CD4-positive, CD25-positive, alpha-beta regulatory T cell (primary cell): Measurements from ENCODE around the gene PPIL6. TPM values are rescaled to one million over a fixed set of nuclear protein-coding genes. Genes with fewer than 3 reads are reported as not detected.

Experiments
- ATAC-seq, 2 donors: fragments of 150-1000 bp; cut with Tn5 transposase; one replicate each; pipeline ENCODE4 v1.10.0; 2021; ENCODE audit warnings: low read depth in 2 of 2, moderate number of reproducible peaks in 2 of 2, moderate library complexity in 1 of 2
- DNase-seq, 3 donors: peaks; one replicate each; pipeline versions ENCODE4 v3.0.0 to v3.0.0-alpha.2; 2012 to 2022; ENCODE audit warnings: mixed read lengths in 1 of 3
- H3K27ac ChIP-seq: one replicate; pipeline ENCODE4 v1.7.0; 2013; ENCODE audit warnings: mild to moderate bottlenecking, low read length; ENCODE audit not compliant: insufficient read depth, poor library complexity, severe bottlenecking
- H3K27me3 ChIP-seq: one replicate; pipeline ENCODE4 v1.7.0; 2013; ENCODE audit warnings: low read length; ENCODE audit not compliant: control insufficient read depth, insufficient read depth
- H3K36me3 ChIP-seq: one replicate; pipeline ENCODE4 v1.7.0; 2013; ENCODE audit warnings: mild to moderate bottlenecking, low read length, moderate library complexity; ENCODE audit not compliant: control insufficient read depth, insufficient read depth
- H3K4me1 ChIP-seq: 2 replicates; pipeline ENCODE4 v1.7.0; 2013; ENCODE audit warnings: mild to moderate bottlenecking, low read length; ENCODE audit not compliant: insufficient read depth, control insufficient read depth, poor library complexity, severe bottlenecking
- H3K4me3 ChIP-seq: one replicate; pipeline ENCODE4 v1.7.0; 2013; ENCODE audit warnings: low read depth, mild to moderate bottlenecking, low read length, moderate library complexity
- H3K9me3 ChIP-seq, 2 experiments: 1 replicate in 1 of 2; 2 replicates in 1 of 2; pipeline ENCODE4 v1.7.0; 2013; ENCODE audit warnings: low read length in 2 of 2, mild to moderate bottlenecking in 1 of 2, moderate library complexity in 1 of 2; ENCODE audit not compliant: control insufficient read depth in 2 of 2
- H3K27ac Mint-ChIP-seq, 3 donors: one replicate each; pipeline ENCODE4 v1.8.0; 2020 to 2022; ENCODE audit warnings: mild to moderate bottlenecking in 3 of 3, mixed read lengths in 3 of 3, moderate library complexity in 2 of 3
- H3K27me3 Mint-ChIP-seq: one replicate; pipeline ENCODE4 v1.8.0; 2022; ENCODE audit warnings: mild to moderate bottlenecking, mixed read lengths
- H3K36me3 Mint-ChIP-seq: one replicate; pipeline ENCODE4 v1.8.0; 2020; ENCODE audit warnings: mixed read lengths
- H3K4me1 Mint-ChIP-seq, 4 donors: one replicate each; pipeline ENCODE4 v1.8.0; 2020 to 2022; ENCODE audit warnings: mixed read lengths in 4 of 4, mild to moderate bottlenecking in 1 of 4
- H3K4me3 Mint-ChIP-seq, 4 donors: one replicate each; pipeline ENCODE4 v1.8.0; 2020 to 2022; ENCODE audit warnings: mild to moderate bottlenecking in 4 of 4, mixed read lengths in 4 of 4, moderate library complexity in 3 of 4
- H3K9me3 Mint-ChIP-seq, 7 donors: one replicate each; pipeline ENCODE4 v1.8.0; 2020 to 2022; ENCODE audit warnings: mixed read lengths in 7 of 7, mild to moderate bottlenecking in 3 of 7, moderate library complexity in 2 of 7
- polyA plus RNA-seq, 4 donors: library from polyadenylated mRNA; unstranded; fragments of 300-500 nt; fragmentation: Illumina TruSeq; gene quantifications; one replicate each; pipeline ENCODE4 v1.2.3, GENCODE V29; 2021
- total RNA-seq: library from RNA; stranded (reverse); gene quantifications from one replicate; pipeline ENCODE4 v1.2.3, GENCODE V29; 2022

Gene PPIL6
- total and polyA plus RNA-seq, 5 donors from 2014 or later, result 0.24 to 0.91 (median 0.42) TPM

GRCh38 chr6:109356237-109356636, 84.2 kb downstream of the PPIL6 start:
- H3K27ac Mint-ChIP-seq, result no peak overlapping the region
- Histone ChIP-seq H3K9me3 (peaks cover 3 to 15% of the 10 kb centered on the region in 2 experiments), H3K27ac (no peak overlapping the region), H3K4me1 (peaks cover 2% of the 10 kb centered on the region), H3K36me3 (peaks cover 55% of the 10 kb centered on the region), H3K27me3 (no peaks in the 10 kb centered on the region), H3K4me3 (no peak overlapping the region)
- H3K4me3 Mint-ChIP-seq, result peak overlapping the region in 1 of 4 donors; percentile 81
- peaks cover 0 to 9% (median 2%) of the 10 kb centered on the region in 7 donors for H3K9me3 Mint-ChIP-seq
- DNase-seq, result no peak
- no peaks in the 10 kb centered on the region for H3K27me3 Mint-ChIP-seq
- peaks cover 78% of the 10 kb centered on the region for H3K36me3 Mint-ChIP-seq
- ATAC-seq, result no peak
- H3K4me1 Mint-ChIP-seq, result peaks cover 0 to 19% (median 12%) of the 10 kb centered on the region in 4 donors

- no peak overlapping the region for H3K4me3 ChIP-seq
- H3K27me3 Mint-ChIP-seq, result no peaks in the 10 kb centered on the region
- H3K4me1 ChIP-seq, result no peaks in the 10 kb centered on the region
- peaks cover 0 to 14% (median 6%) of the 10 kb centered on the region in 4 donors for H3K4me1 Mint-ChIP-seq
- H3K36me3 ChIP-seq, result peaks cover 23% of the 10 kb centered on the region
- H3K4me3 Mint-ChIP-seq, result no peak overlapping the region
- H3K27ac ChIP-seq, result no peak overlapping the region
- H3K27ac Mint-ChIP-seq, result peak overlapping the region in 2 of 3 donors; percentile 22 to 38
- peaks cover 0 to 3% (median 0%) of the 10 kb centered on the region in 7 donors for H3K9me3 Mint-ChIP-seq
- no peak for DNase-seq
- peaks cover 37% of the 10 kb centered on the region for H3K36me3 Mint-ChIP-seq
- ATAC-seq, result no peak
- peaks cover under 1 to 6% of the 10 kb centered on the region in 2 experiments for H3K9me3 ChIP-seq
- H3K27me3 ChIP-seq, result no peaks in the 10 kb centered on the region
These were observed 88.9 kb downstream of the PPIL6 start for GRCh38 chr6:109351231-109352130.

GRCh38 chr6:109349419-109349987, 90.9 kb downstream of the PPIL6 start:
- Histone ChIP-seq H3K9me3 (no peaks in the 10 kb centered on the region), H3K4me3 (no peak overlapping the region), H3K27ac (no peak overlapping the region), H3K36me3 (peaks cover 7% of the 10 kb centered on the region), H3K27me3 (no peaks in the 10 kb centered on the region), H3K4me1 (no peaks in the 10 kb centered on the region)
- ATAC-seq (no peak), DNase-seq (no peak)
- Mint-ChIP-seq H3K27ac (peak overlapping the region in 2 of 3 donors; percentile 38 to 77), H3K36me3 (peaks cover 21% of the 10 kb centered on the region), H3K9me3 (no peaks in the 10 kb centered on the region), H3K27me3 (no peaks in the 10 kb centered on the region), H3K4me1 (peaks cover 0 to 11% (median 3%) of the 10 kb centered on the region in 4 donors), H3K4me3 (no peak overlapping the region)

DNA sequence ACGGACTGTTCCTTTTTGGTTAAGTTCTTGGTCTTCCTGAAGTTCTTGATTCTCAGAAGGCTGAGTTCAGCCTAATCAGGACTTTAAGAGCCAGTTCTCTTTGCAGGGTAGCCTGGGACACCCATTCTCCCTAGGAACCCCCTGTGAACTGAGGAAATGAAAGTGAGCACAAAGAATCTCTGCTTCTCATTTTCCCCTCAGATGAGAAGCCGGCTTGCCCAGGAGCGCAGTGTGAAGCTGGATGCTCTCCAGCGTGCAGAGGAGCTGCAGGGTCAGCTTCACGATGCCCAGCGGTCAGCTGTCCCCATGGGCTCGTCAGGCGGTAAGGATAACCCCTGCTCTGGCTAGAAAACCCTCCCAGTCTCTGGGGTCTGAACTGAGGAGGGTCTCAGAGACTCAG, 92.2 kb downstream of the PPIL6 start:
- peaks cover 0 to 14% (median 3%) of the 10 kb centered on the region in 4 donors for H3K4me1 Mint-ChIP-seq
- H3K4me1 ChIP-seq, result no peaks in the 10 kb centered on the region
- ATAC-seq (no peak), DNase-seq (no peak)
- H3K4me3 ChIP-seq, result no peak overlapping the region
- H3K36me3 Mint-ChIP-seq, result peaks cover 18% of the 10 kb centered on the region
- H3K27ac Mint-ChIP-seq, result no peak overlapping the region
- no peaks in the 10 kb centered on the region for H3K27me3 ChIP-seq
- peaks cover 3% of the 10 kb centered on the region for H3K36me3 ChIP-seq
- no peaks in the 10 kb centered on the region for H3K27me3 Mint-ChIP-seq
- H3K4me3 Mint-ChIP-seq, result no peak overlapping the region
- no peaks in the 10 kb centered on the region for H3K9me3 ChIP-seq
- H3K9me3 Mint-ChIP-seq, result no peaks in the 10 kb centered on the region
- no peak overlapping the region for H3K27ac ChIP-seq

- no peak for ATAC-seq
- no peak overlapping the region for H3K4me3 ChIP-seq
- Mint-ChIP-seq H3K4me1 (peaks cover 0 to 14% (median 2%) of the 10 kb centered on the region in 4 donors), H3K27me3 (no peaks in the 10 kb centered on the region), H3K4me3 (no peak overlapping the region), H3K9me3 (no peaks in the 10 kb centered on the region), H3K27ac (no peak overlapping the region), H3K36me3 (peaks cover 14% of the 10 kb centered on the region)
- H3K9me3 ChIP-seq, result no peaks in the 10 kb centered on the region
- no peak for DNase-seq
- no peaks in the 10 kb centered on the region for H3K4me1 ChIP-seq
- no peaks in the 10 kb centered on the region for H3K27me3 ChIP-seq
- no peak overlapping the region for H3K27ac ChIP-seq
- peaks cover 3% of the 10 kb centered on the region for H3K36me3 ChIP-seq
These were observed 92.6 kb downstream of the PPIL6 start for GRCh38 chr6:109347779-109348178.

DNA sequence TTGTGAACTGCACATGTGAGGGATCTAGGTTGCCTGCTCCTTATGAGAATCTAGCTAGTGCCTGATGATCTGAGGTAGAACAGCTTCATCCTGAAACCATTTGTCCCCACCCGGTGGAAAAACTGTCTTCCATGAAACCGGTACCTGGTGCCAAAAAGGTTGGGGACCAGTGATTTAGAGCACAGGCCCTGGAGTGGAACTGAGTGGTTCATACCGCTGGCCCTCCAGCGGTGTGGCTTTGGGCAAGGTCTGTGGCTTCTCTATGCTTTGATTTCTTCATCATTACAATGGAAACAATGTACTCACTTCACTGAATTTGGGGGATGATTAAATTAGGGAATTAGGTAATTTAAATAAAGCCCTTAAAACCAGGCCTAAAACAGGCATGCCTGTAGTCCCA, 94.4 kb downstream of the PPIL6 start:
- Mint-ChIP-seq H3K36me3 (peaks cover 9% of the 10 kb centered on the region), H3K4me3 (no peak overlapping the region), H3K4me1 (peaks cover 0 to 5% (median 0%) of the 10 kb centered on the region in 4 donors), H3K27ac (peak overlapping the region in 1 of 3 donors; percentile 71), H3K9me3 (peaks cover 0 to 1% (median 0%) of the 10 kb centered on the region in 7 donors), H3K27me3 (no peaks in the 10 kb centered on the region)
- ATAC-seq, result no peak
- Histone ChIP-seq H3K36me3 (peaks cover 3% of the 10 kb centered on the region), H3K27me3 (no peaks in the 10 kb centered on the region), H3K27ac (no peak overlapping the region), H3K4me3 (no peak overlapping the region), H3K9me3 (no peaks in the 10 kb centered on the region), H3K4me1 (no peaks in the 10 kb centered on the region)
- DNase-seq, result no peak

DNA sequence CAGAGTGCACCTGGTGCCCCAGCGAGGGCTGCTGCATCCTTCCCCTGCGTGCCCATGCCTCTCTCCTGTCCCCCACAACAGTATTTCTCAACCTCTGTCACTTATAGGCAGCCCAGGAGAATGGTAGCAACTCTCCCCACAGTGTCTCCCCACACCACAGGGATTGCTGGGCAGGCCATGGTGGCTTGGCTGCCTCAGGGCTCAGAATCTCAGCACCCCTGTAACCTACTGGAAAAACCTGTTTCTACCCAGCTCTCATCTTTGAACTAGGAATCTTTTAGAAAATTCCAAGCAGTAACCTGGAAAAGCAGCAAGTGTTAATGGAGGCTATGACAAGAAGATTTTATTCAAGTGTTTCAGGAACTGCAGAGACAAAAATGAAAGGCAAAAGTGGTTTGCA, 96.2 kb downstream of the PPIL6 start:
- no peaks in the 10 kb centered on the region for H3K27me3 Mint-ChIP-seq
- Histone ChIP-seq H3K36me3 (no peaks in the 10 kb centered on the region), H3K27me3 (no peaks in the 10 kb centered on the region), H3K4me1 (no peaks in the 10 kb centered on the region), H3K27ac (no peak overlapping the region), H3K9me3 (no peaks in the 10 kb centered on the region), H3K4me3 (no peak overlapping the region)
- peaks cover 0 to 4% (median 0%) of the 10 kb centered on the region in 4 donors for H3K4me1 Mint-ChIP-seq
- DNase-seq (no peak), ATAC-seq (no peak)
- H3K27ac Mint-ChIP-seq, result no peak overlapping the region
- H3K9me3 Mint-ChIP-seq, result peaks cover 0 to 1% (median 0%) of the 10 kb centered on the region in 7 donors
- no peak overlapping the region for H3K4me3 Mint-ChIP-seq
- peaks cover 10% of the 10 kb centered on the region for H3K36me3 Mint-ChIP-seq
